Suppressor macrophage treated with lipopolysaccharide for 1 hour (primary cell): ENCODE results near the gene MTFP1.
"Not testable (repeated sequence)": the region's sequence is repeated elsewhere in the genome, so short reads cannot be mapped to it uniquely, and the experiment has no call there.

Source experiments
- DNase-seq, 3 donors: peaks; one replicate each; pipeline ENCODE4 v3.0.0-alpha.2; 2020 to 2022

MTFP1 gene

GRCh38 chr22:30426388-30427353, 1.1 kb downstream of the MTFP1 start:
- DNase-seq, result peak; percentile 91 to 93 (median 93)

GRCh38 chr22:30427871-30428270, 2.3 kb downstream of the MTFP1 start:
- no peak for DNase-seq

- no peak for DNase-seq
Measured at GRCh38 chr22:30429887-30430286, 4.3 kb downstream of the MTFP1 start.

- no peak for DNase-seq
Measured at GRCh38 chr22:30430933-30431332, 5.4 kb downstream of the MTFP1 start.

- no peak for DNase-seq
Measured at GRCh38 chr22:30432096-30432495, 6.5 kb downstream of the MTFP1 start.

- DNase-seq, result no peak
Measured at GRCh38 chr22:30432520-30432919, 7.0 kb downstream of the MTFP1 start.

GRCh38 chr22:30433227-30433626, 7.7 kb downstream of the MTFP1 start:
- DNase-seq, result no peak

GRCh38 chr22:30433773-30434172, 8.2 kb downstream of the MTFP1 start:
- no peak for DNase-seq

- no peak for DNase-seq
Measured at GRCh38 chr22:30434843-30435242, 9.3 kb downstream of the MTFP1 start.

- no peak for DNase-seq
Measured at GRCh38 chr22:30435674-30436126, 10.1 kb downstream of the MTFP1 start.

- DNase-seq, result no peak
Measured at GRCh38 chr22:30436196-30436595, 10.6 kb downstream of the MTFP1 start.

GRCh38 chr22:30438559-30438958, 13.0 kb downstream of the MTFP1 start:
- no peak for DNase-seq

- no peak for DNase-seq
Measured at GRCh38 chr22:30439226-30439625, 13.7 kb downstream of the MTFP1 start.

GRCh38 chr22:30439836-30440235, 14.3 kb downstream of the MTFP1 start:
- DNase-seq, result no peak

- DNase-seq, result no peak
Measured at GRCh38 chr22:30441088-30441487, 15.5 kb downstream of the MTFP1 start.

GRCh38 chr22:30444632-30445437, 19.3 kb downstream of the MTFP1 start:
- DNase-seq, result peak; percentile 71 to 79 (median 77)

GRCh38 chr22:30445438-30446145, 20.0 kb downstream of the MTFP1 start:
- peak; percentile 20 to 33 (median 22) for DNase-seq

GRCh38 chr22:30447656-30448055, 22.1 kb downstream of the MTFP1 start:
- no peak for DNase-seq

- not testable (repeated sequence) for DNase-seq
Measured at GRCh38 chr22:30451488-30451887, 25.9 kb downstream of the MTFP1 start.

GRCh38 chr22:30452861-30453260, 27.3 kb downstream of the MTFP1 start:
- DNase-seq, result no peak

- DNase-seq, result peak in 2 of 3 donors; percentile 19 to 36
Measured at GRCh38 chr22:30453731-30454510, 28.4 kb downstream of the MTFP1 start.
